DND-41 (cell line): ENCODE data around the gene HERC6.
"Not testable (repeated sequence)": the region's sequence is repeated elsewhere in the genome, so short reads cannot be mapped to it uniquely, and the experiment has no call there.

Experiments used
- ATAC-seq: fragments of 200-7000 bp; cut with Tn5 transposase; 3 replicates; pipeline ENCODE4 v1.9.1; 2021; ENCODE audit warnings: low read depth; ENCODE audit not compliant: insufficient read depth
- DNase-seq: peaks from one replicate; pipeline ENCODE4 v3.0.0-alpha.2; 2020
- H2AFZ ChIP-seq: 2 replicates; pipeline ENCODE4 v1.6.0; 2012; ENCODE audit warnings: low read depth, low read length
- H3K27ac ChIP-seq: 2 replicates; pipeline ENCODE4 v1.5.1; 2012; ENCODE audit warnings: low read length, inconsistent platforms
- H3K27me3 ChIP-seq: fragments of 200-600 bp; sonication (generic); 2 replicates; pipeline ENCODE4 v1.6.0; 2012; ENCODE audit warnings: low read length, mild to moderate bottlenecking, inconsistent platforms; ENCODE audit not compliant: insufficient read depth, poor library complexity
- H3K36me3 ChIP-seq: 2 replicates; pipeline ENCODE4 v1.5.1; 2012; ENCODE audit warnings: low read length, inconsistent platforms; ENCODE audit not compliant: insufficient read depth
- H3K4me1 ChIP-seq: 2 replicates; pipeline ENCODE4 v1.5.1; 2012; ENCODE audit warnings: mild to moderate bottlenecking, low read length; ENCODE audit not compliant: insufficient read depth
- H3K4me2 ChIP-seq: 2 replicates; pipeline ENCODE4 v1.6.0; 2012; ENCODE audit warnings: mild to moderate bottlenecking, moderate library complexity, low read length, inconsistent platforms; ENCODE audit not compliant: insufficient read depth
- H3K4me3 ChIP-seq, 2 experiments: fragments of 200-600 bp in 1 of 2; shearing (Covaris generic) in 1 of 2; 2 replicates each; pipeline ENCODE4 v1.5.1; 2012 to 2016; ENCODE audit warnings: inconsistent platforms in 2 of 2, low read length in 2 of 2, mild to moderate bottlenecking in 2 of 2, low read depth in 1 of 2, moderate library complexity in 1 of 2
- H3K79me2 ChIP-seq: 2 replicates; pipeline ENCODE4 v1.6.0; 2012; ENCODE audit warnings: low read length, inconsistent platforms; ENCODE audit not compliant: insufficient read depth
- H3K9ac ChIP-seq: 2 replicates; pipeline ENCODE4 v1.6.0; 2012; ENCODE audit warnings: low read depth, mild to moderate bottlenecking, inconsistent platforms, low read length, moderate library complexity
- H3K9me3 ChIP-seq: 2 replicates; pipeline ENCODE4 v1.5.1; 2012; ENCODE audit warnings: low read length, moderate library complexity, mild to moderate bottlenecking, inconsistent platforms; ENCODE audit not compliant: insufficient read depth, severe bottlenecking
- H4K20me1 ChIP-seq: 2 replicates; pipeline ENCODE4 v1.6.0; 2012; ENCODE audit warnings: low read length; ENCODE audit not compliant: insufficient read depth
- EZH2 ChIP-seq: IDR thresholded peaks from 3 replicates; pipeline ENCODE4 v1.6.1; 2012; ENCODE audit warnings: borderline replicate concordance, low read depth, mild to moderate bottlenecking, moderate library complexity, low read length, inconsistent platforms; ENCODE audit not compliant: severe bottlenecking
- TF ChIP-seq, protein P1 (sequence below): IDR thresholded peaks from 2 replicates; pipeline ENCODE4 v1.5.1; 2012; ENCODE audit warnings: borderline replicate concordance, low read length, moderate library complexity, mild to moderate bottlenecking; ENCODE audit not compliant: poor library complexity, severe bottlenecking; ENCODE audit errors: extremely low read depth

HERC6 gene

DNA sequence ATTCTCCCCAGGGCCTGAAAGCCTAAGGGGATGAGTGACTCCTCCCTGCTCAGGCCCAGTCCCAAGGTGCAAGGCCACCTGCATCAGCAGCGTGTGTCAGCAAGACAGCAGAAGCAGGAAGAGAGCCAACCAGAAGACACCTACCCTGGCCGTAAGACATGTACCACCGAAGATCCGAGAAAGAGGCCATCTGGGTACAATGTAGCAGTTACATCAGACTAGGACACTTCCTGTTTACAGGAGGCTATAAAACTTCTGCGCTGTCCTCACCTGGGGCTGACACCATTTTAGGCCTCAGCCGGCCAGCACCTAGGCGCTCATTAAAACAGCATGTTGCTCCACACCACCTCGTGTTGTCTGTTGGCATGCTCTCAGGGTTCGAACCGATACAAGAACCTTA is 19.1 kb upstream of the HERC6 start:
- Histone ChIP-seq H3K9ac (no peak overlapping the region), H4K20me1 (no peaks in the 10 kb centered on the region), H3K4me2 (no peak overlapping the region), H3K27ac (no peak overlapping the region), H3K4me1 (no peaks in the 10 kb centered on the region), H3K36me3 (no peaks in the 10 kb centered on the region), H3K79me2 (no peaks in the 10 kb centered on the region), H3K4me3 (no peak overlapping the region), H2AFZ (no peak overlapping the region), H3K27me3 (no peaks in the 10 kb centered on the region), H3K9me3 (peaks cover 10% of the 10 kb centered on the region)
- ATAC-seq (no peak), DNase-seq (no peak)
- TF ChIP-seq, protein P1, sequence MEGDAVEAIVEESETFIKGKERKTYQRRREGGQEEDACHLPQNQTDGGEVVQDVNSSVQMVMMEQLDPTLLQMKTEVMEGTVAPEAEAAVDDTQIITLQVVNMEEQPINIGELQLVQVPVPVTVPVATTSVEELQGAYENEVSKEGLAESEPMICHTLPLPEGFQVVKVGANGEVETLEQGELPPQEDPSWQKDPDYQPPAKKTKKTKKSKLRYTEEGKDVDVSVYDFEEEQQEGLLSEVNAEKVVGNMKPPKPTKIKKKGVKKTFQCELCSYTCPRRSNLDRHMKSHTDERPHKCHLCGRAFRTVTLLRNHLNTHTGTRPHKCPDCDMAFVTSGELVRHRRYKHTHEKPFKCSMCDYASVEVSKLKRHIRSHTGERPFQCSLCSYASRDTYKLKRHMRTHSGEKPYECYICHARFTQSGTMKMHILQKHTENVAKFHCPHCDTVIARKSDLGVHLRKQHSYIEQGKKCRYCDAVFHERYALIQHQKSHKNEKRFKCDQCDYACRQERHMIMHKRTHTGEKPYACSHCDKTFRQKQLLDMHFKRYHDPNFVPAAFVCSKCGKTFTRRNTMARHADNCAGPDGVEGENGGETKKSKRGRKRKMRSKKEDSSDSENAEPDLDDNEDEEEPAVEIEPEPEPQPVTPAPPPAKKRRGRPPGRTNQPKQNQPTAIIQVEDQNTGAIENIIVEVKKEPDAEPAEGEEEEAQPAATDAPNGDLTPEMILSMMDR, result no peak
- no peak for TF ChIP-seq EZH2

- TF ChIP-seq, protein P1, result no peak
- no peak for TF ChIP-seq EZH2
- no peak overlapping the region for H3K4me2 ChIP-seq
- no peak overlapping the region for H3K4me3 ChIP-seq
- no peaks in the 10 kb centered on the region for H3K36me3 ChIP-seq
- no peaks in the 10 kb centered on the region for H3K79me2 ChIP-seq
- no peak for DNase-seq
- no peaks in the 10 kb centered on the region for H4K20me1 ChIP-seq
- H3K27ac ChIP-seq, result no peak overlapping the region
- peaks cover 10% of the 10 kb centered on the region for H3K9me3 ChIP-seq
- no peak overlapping the region for H3K9ac ChIP-seq
- H2AFZ ChIP-seq, result no peak overlapping the region
- no peak for ATAC-seq
- H3K4me1 ChIP-seq, result no peaks in the 10 kb centered on the region
- H3K27me3 ChIP-seq, result no peaks in the 10 kb centered on the region
Measured at GRCh38 chr4:88360256-88360655, 18.4 kb upstream of the HERC6 start.

- H3K4me1 ChIP-seq, result no peaks in the 10 kb centered on the region
- TF ChIP-seq, protein P1, result no peak
- no peak for TF ChIP-seq EZH2
- H3K79me2 ChIP-seq, result no peaks in the 10 kb centered on the region
- H4K20me1 ChIP-seq, result no peaks in the 10 kb centered on the region
- H3K4me2 ChIP-seq, result no peak overlapping the region
- no peak overlapping the region for H2AFZ ChIP-seq
- no peaks in the 10 kb centered on the region for H3K27me3 ChIP-seq
- H3K9me3 ChIP-seq, result peaks cover 10% of the 10 kb centered on the region
- no peak overlapping the region for H3K9ac ChIP-seq
- H3K36me3 ChIP-seq, result no peaks in the 10 kb centered on the region
- ATAC-seq, result no peak
- H3K27ac ChIP-seq, result no peak overlapping the region
- H3K4me3 ChIP-seq, result no peak overlapping the region
- DNase-seq, result no peak
Measured at GRCh38 chr4:88360791-88361190, 17.9 kb upstream of the HERC6 start.

GRCh38 chr4:88361217-88361773 is 17.4 kb upstream of the HERC6 start:
- H3K27ac ChIP-seq, H3K4me2 ChIP-seq, H3K4me1 ChIP-seq, ATAC-seq, DNase-seq, H3K36me3 ChIP-seq, H3K4me3 ChIP-seq, H4K20me1 ChIP-seq, H3K79me2 ChIP-seq, H2AFZ ChIP-seq, H3K9ac ChIP-seq, H3K27me3 ChIP-seq: not testable (repeated sequence)
- peaks cover 10% of the 10 kb centered on the region for H3K9me3 ChIP-seq
